Nephron progenitor cell (in vitro differentiated cells): Measurements from ENCODE around the gene MAN2B1.
"Not testable (repeated sequence)": the region's sequence is repeated elsewhere in the genome, so short reads cannot be mapped to it uniquely, and the experiment has no call there.

ENCODE experiments used
- DNase-seq: peaks from one replicate; pipeline ENCODE4 v3.0.0; 2021
- H3K27ac Mint-ChIP-seq: 2 replicates; pipeline ENCODE4 v1.8.0; 2021; ENCODE audit warnings: mild to moderate bottlenecking, moderate library complexity, mixed read lengths
- H3K27me3 Mint-ChIP-seq: 2 replicates; pipeline ENCODE4 v1.8.0; 2021; ENCODE audit warnings: mild to moderate bottlenecking, low read depth, mixed read lengths; ENCODE audit not compliant: poor library complexity
- H3K36me3 Mint-ChIP-seq: 2 replicates; pipeline ENCODE4 v1.8.0; 2021; ENCODE audit warnings: low read depth, mixed read lengths
- H3K4me1 Mint-ChIP-seq: 2 replicates; pipeline ENCODE4 v1.8.0; 2021; ENCODE audit warnings: mixed read lengths
- H3K4me3 Mint-ChIP-seq: 2 replicates; pipeline ENCODE4 v1.8.0; 2021; ENCODE audit warnings: mild to moderate bottlenecking, moderate library complexity, mixed read lengths
- H3K9me3 Mint-ChIP-seq: 2 replicates; pipeline ENCODE4 v1.8.0; 2021; ENCODE audit warnings: mild to moderate bottlenecking, moderate library complexity, mixed read lengths
- CTCF ChIP-seq: fragments of 200-600 bp; sonication (generic); IDR thresholded peaks from 2 replicates; pipeline ENCODE4 v1.5.0; 2021; ENCODE audit warnings: antibody characterized with exemption

The MAN2B1 gene

GRCh38 chr19:12652219-12652618 is 14.3 kb downstream of the MAN2B1 start:
- DNase-seq = no peak
- Mint-ChIP-seq H3K4me3 (no peak overlapping the region), H3K27me3 (peaks cover 3% of the 10 kb centered on the region), H3K4me1 (peaks cover 13% of the 10 kb centered on the region), H3K27ac (no peak overlapping the region), H3K9me3 (no peaks in the 10 kb centered on the region), H3K36me3 (peaks cover 49% of the 10 kb centered on the region)
- no peak for TF ChIP-seq CTCF

- H3K27me3 Mint-ChIP-seq = peaks cover 3% of the 10 kb centered on the region
- TF ChIP-seq CTCF = no peak
- peaks cover 33% of the 10 kb centered on the region for H3K36me3 Mint-ChIP-seq
- no peak overlapping the region for H3K4me3 Mint-ChIP-seq
- no peaks in the 10 kb centered on the region for H3K9me3 Mint-ChIP-seq
- no peak for DNase-seq
- H3K4me1 Mint-ChIP-seq = no peaks in the 10 kb centered on the region
- no peak overlapping the region for H3K27ac Mint-ChIP-seq
These were observed 16.6 kb downstream of the MAN2B1 start for GRCh38 chr19:12649941-12650340.

- H3K27ac Mint-ChIP-seq = no peak overlapping the region
- no peaks in the 10 kb centered on the region for H3K9me3 Mint-ChIP-seq
- peaks cover 36% of the 10 kb centered on the region for H3K36me3 Mint-ChIP-seq
- H3K27me3 Mint-ChIP-seq = peaks cover 7% of the 10 kb centered on the region
- TF ChIP-seq CTCF = no peak
- no peak overlapping the region for H3K4me3 Mint-ChIP-seq
- no peak for DNase-seq
- no peaks in the 10 kb centered on the region for H3K4me1 Mint-ChIP-seq
These were observed 18.5 kb downstream of the MAN2B1 start for GRCh38 chr19:12648088-12648487.

- Mint-ChIP-seq H3K27me3 (peaks cover 7% of the 10 kb centered on the region), H3K9me3 (no peaks in the 10 kb centered on the region), H3K36me3 (peaks cover 36% of the 10 kb centered on the region), H3K4me1 (no peaks in the 10 kb centered on the region), H3K4me3 (no peak overlapping the region), H3K27ac (no peak overlapping the region)
- TF ChIP-seq CTCF = no peak
- peak; percentile 26 for DNase-seq
These were observed 19.0 kb downstream of the MAN2B1 start for GRCh38 chr19:12647490-12648071.

GRCh38 chr19:12647047-12647446 is 19.5 kb downstream of the MAN2B1 start:
- Mint-ChIP-seq H3K27me3 (peaks cover 7% of the 10 kb centered on the region), H3K27ac (no peak overlapping the region), H3K9me3 (no peaks in the 10 kb centered on the region), H3K4me1 (no peaks in the 10 kb centered on the region), H3K4me3 (no peak overlapping the region), H3K36me3 (peaks cover 34% of the 10 kb centered on the region)
- no peak for TF ChIP-seq CTCF
- no peak for DNase-seq

GRCh38 chr19:12646551-12646950 is 20.0 kb downstream of the MAN2B1 start:
- H3K27ac Mint-ChIP-seq = no peak overlapping the region
- no peak for DNase-seq
- TF ChIP-seq CTCF = no peak

GRCh38 chr19:12643716-12644115 is 22.8 kb downstream of the MAN2B1 start:
- not testable (repeated sequence) for H3K4me3 Mint-ChIP-seq, H3K4me1 Mint-ChIP-seq, DNase-seq, H3K27ac Mint-ChIP-seq
- Mint-ChIP-seq H3K36me3 (peaks cover 16% of the 10 kb centered on the region), H3K9me3 (peaks cover 13% of the 10 kb centered on the region), H3K27me3 (peaks cover 13% of the 10 kb centered on the region)

More at GRCh38 chr19:12646551-12646950, 20.0 kb downstream of the MAN2B1 start:
- H3K4me3 Mint-ChIP-seq = no peak overlapping the region
- peaks cover 29% of the 10 kb centered on the region for H3K36me3 Mint-ChIP-seq
- H3K4me1 Mint-ChIP-seq = no peaks in the 10 kb centered on the region
- no peaks in the 10 kb centered on the region for H3K9me3 Mint-ChIP-seq
- peaks cover 7% of the 10 kb centered on the region for H3K27me3 Mint-ChIP-seq
